NCI-H128 (cell line): ENCODE results near the gene SLC17A7.
"Not testable (repeated sequence)": the region's sequence is repeated elsewhere in the genome, so short reads cannot be mapped to it uniquely, and the experiment has no call there.

Source experiments
- DNase-seq: peaks from one replicate; lab custom pipeline; 2025; ENCODE audit not compliant: unreplicated experiment; lab: John Stamatoyannopoulos, UW

The SLC17A7 gene

DNA sequence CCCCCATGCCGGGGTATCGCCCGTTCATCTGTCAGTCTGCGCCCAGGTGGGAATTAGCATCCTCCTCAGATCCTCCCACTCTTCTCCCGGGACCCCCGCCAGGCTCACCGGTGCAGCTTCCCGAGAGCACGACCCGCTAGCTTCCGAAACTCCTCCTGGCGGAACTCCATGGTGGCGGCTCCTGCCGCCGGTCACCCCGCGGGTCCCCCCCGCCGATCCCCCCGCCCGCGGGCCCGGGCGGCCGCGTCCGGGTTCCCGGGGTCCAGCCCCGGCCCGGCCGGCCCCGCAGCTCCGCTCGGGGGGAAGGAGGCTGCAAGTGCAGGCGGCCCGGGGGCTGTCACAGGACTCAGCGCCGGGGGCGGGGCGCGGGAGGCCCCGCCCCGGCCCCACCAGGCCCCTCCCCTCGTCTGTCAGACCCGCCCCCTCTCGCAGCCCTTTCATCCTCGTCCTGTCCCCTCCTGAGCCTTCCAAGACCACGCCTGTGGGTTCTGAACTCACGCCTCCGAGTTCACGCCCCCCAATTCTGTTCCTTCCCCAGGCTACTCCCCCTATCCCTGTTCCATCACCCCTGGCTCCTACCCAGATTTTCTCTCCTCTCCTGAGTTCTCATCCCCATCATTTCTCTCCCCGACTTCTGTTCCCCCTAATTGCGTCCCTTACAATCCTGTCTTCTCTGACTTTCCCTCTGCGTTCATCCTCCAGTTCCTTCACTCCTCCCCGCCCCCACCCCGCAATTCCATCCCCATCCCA lies at the start of gene SLC17A7:
Gene SLC17A7 (minus strand): TSS at position 318 of the 750 bp plus-strand sequence. CDS start 148 bp downstream, at position 170.
- peak; percentile 11 for DNase-seq

DNA sequence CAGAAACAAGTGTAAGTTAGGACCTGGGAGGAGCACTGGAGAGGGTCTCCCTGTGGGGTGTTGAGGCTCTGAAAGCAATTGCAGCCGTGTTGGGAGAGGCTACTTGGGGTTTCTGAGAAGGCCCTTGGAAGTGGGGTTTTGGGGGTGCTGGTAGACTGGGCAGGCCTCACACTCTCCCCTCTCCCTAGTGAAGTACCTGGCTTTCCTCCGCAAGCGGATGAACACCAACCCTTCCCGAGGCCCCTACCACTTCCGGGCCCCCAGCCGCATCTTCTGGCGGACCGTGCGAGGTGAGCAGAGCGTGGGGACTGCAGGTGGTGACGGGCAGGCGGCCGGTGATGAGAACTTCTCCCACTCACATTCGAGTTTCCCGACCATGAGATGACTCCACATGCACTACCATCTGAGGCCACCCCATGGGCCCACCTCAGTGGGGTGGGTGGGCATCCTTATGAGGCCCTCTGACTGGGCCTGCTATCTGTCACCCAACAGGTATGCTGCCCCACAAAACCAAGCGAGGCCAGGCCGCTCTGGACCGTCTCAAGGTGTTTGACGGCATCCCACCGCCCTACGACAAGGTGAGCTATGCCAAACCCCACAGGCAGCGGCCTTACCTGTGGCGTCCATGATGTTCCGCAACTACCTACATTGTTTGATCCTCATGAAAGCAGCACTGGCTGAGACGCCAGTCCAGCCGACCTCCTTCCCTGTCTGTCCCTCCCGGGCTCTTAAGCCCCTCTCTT lies 49.1 kb upstream of the SLC17A7 start:
- DNase-seq, result no peak

DNA sequence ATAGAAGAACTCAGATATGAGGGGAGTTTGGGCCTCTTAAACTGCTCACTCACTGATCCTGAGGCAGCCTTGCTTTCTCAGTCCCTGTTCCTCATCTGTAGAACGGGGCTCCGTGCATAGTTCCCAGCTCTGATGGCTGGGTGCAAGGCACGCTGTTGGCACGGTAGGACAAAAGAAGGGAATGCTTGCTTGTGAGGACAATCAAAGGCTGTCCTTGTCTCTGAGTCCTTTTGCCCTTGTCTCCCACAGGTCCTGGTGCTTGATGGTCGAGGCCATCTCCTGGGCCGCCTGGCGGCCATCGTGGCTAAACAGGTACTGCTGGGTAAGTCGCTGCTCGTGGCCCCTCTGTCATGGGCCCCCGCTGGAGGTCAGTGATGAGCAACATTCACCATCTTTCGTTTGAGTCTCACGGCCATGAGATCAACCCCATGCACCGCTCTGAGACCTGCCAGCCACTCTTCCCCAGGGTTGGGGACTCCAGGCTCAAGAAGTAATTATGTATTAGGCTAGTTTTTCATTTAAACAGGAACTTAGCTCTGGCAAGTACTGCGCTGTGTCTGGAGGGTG lies 48.4 kb upstream of the SLC17A7 start:
- DNase-seq, result no peak

DNA sequence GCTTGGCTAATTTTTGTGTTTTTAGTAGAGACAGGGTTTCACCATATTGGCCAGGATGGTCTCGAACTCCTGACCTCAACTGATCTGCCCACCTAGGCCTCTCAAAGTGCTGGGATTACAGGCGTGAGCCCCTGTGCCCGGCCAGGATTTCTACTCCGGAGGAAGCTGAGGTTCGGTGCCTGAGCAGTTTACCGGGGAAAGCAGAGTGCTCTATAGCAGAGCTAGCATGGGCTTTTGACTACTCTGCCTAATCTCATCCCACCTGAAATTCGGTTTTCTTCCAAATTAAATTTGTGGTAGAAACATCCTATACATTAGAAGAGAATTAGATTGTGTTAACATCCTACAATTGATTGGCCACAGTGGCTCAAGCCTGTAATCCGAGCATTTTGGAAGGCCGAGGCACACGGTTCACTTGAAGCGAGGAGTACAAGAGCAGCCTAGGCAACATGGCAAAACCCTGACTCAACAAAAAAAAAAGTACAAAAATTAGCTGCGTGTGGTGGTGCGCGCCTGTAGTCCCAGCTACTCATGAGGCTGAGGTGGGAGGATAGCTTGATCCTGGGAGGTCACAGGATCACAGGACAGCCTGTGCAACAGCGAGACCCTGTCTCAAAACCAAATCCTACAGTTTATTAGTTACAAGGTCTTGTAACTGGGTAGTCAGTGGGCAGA lies 47.7 kb upstream of the SLC17A7 start:
- no peak for DNase-seq

DNA sequence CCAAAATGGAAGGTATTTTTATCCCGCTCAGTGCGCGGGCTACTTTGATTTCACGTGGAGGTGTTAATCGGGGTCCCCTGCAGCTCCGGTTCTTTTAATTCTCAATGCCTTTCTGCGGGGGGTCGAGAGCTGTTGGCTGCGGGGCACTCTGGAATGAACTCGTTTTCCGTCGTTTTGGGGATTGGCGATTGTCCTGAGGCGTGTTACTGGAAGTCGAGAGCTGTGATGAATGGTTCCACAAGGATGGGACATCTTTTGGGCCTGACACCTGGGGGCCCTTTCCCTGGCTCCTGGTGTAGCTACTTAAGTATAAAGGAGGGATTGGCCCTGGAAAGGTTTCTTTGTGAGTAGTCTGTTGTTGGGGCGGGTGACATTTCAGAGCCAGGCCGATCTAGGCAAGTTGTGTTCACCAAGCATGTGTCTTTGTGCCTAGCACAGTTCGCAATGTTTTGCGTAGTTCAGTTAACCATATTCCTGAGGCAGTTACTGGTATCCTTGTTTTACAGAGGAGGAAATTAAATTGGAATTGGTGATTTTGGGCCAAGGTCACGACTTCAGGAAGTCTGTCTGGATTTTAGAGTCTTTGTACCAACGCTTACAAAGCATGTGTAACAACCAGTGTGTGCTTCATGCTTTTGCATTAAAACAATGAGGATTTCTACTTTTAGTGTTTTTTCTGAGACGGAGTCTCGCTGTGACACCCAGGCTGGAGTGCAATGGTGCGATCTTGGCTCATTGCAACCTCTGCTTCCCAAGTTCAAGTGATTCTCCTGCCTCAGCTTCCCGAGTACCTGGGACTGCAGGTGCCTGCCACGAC lies 46.9 kb upstream of the SLC17A7 start:
- DNase-seq, result no peak

DNA sequence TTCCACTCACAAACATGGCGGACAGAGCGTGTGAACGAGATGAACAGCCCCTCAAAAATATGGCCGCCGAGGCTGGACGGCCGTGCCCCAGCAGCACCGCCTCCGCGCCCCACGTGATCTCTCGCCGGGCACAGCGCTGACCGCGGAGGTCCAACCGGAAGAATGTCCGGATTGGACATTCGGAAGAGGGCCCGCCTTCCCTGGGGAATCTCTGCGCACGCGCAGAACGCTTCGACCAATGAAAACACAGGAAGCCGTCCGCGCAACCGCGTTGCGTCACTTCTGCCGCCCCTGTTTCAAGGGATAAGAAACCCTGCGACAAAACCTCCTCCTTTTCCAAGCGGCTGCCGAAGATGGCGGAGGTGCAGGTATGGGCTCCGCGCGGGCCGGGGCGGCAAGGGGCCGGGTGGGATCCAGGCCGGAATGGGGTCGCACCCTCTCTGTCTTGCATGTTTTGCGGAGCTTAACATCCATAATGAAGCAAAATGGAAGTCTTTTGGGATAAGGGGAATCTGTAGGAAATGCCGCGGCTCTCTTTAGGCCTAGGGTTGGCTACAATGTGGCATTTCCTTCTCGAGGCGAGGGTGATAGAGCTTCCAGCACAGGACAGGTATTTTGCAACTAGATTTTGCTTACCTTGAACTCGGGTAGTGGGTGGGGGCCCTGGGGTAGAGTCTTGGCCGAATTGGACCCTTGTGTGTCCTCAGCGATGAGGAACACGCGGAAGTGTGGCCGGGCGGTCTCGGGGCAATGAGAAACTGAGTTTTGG lies 46.1 kb upstream of the SLC17A7 start, which contains the start of gene RPL13A:
Gene RPL13A (plus strand): TSS at position 332 of the 769 bp plus-strand sequence. CDS start 22 bp downstream, at position 354.
- DNase-seq, result peak; percentile 99

DNA sequence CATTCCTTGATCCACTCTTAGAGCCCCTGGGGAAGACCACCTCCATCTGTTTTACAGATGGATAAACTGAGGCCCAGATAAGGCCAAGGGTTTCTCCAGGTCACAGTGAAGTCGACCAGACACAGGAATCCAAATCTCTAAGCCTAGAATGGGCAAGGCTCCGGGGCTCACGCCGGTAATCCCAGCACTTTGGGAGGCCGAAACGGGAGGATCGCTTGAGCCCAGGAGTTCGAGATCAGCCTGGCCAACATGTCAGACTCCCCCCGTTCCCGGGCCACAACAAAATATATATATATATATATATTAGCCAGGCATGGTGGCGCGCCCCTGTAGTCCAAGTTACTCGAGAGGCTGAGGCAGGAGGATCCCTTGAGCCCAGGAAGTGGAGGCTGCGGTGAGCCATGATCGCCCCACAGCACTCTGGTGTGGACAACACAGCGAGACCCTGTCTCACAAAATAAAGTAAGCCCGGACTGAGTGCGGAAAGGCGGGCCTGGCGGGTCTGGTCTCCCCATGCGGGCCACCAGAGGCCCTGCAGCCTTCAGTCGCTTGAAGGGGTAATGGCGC lies 45.5 kb upstream of the SLC17A7 start:
- DNase-seq, result no peak

DNA sequence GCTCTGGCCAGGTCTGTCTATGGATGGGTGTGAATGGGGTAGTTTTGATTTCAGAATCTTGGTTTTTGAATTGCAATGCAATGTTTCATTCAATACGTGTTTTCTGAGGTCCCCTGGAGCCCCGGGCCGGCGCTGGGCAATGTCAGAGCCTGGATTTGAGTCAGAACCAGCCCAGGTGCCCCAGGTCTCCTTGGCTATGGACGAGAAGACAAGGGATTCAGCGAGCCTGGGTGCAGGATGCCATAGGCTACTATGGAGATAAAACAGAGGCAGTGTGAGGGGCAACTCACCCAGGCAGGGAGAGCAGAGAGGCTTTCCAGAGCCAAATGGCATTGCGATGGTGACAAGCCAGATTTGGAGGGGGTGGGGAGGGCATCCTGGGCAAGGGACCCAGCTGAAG lies 44.9 kb upstream of the SLC17A7 start:
- DNase-seq, result no peak

DNA sequence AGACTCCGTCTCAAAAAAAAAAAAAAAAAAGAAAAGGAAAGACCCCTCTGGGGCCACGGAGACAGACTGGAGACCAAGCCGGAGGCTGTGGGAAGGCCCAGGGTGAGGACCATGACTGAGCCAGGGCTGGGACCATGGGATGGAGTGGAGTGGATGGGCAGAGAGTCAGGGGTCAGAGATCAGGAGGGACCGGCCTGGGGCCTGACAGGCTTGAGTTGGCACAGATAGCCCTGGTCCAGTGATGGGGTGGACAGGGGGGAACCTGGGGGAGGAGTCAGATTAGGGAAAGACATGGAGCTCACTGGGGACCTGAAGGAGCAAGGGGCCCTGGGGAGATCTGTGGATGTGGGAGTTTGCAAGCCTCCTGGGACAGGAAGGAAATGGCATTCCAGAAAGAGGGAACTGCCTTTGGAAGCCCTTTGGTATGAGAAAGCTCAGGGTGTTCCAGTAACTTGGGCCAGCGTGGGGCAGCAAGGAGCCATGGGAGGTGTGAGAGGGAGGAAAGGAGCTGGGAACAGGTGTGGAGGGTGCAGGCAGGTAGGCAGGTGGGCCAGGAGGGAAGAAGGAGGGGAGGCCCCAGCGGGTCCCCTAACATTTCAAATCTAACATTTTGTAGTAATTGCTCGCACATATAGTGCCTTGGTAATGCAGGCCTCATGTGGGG lies 39.8 kb upstream of the SLC17A7 start:
- no peak for DNase-seq

DNA sequence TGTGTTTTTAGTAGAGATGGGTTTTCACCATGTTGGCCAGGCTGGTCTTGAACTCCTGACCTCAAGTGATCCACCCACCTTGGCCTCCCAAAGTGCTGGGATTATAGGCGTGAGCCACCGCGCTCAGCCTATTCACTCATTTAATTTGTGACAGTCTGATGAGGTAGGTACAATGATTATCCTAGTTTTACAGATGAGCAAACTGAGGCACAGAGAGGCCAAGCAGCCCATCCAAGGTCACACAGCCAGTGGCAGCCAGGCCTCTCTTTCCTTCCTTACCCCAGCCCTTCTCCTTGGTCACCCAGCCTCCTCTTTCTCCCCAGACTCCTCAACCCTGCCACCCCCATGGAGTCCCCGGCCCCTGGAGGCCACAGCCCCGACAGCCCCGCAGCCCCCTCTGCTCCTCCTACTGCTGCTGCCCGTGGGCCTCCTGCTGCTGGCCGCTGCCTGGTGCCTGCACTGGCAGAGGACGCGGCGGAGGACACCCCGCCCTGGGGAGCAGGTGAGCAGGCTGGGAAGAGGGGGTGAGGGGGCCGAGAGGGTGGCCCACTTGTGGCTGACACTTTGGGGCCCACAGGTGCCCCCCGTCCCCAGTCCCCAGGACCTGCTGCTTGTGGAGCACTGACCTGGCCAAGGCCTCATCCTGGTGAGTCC lies 38.8 kb upstream of the SLC17A7 start:
- no peak for DNase-seq

DNA sequence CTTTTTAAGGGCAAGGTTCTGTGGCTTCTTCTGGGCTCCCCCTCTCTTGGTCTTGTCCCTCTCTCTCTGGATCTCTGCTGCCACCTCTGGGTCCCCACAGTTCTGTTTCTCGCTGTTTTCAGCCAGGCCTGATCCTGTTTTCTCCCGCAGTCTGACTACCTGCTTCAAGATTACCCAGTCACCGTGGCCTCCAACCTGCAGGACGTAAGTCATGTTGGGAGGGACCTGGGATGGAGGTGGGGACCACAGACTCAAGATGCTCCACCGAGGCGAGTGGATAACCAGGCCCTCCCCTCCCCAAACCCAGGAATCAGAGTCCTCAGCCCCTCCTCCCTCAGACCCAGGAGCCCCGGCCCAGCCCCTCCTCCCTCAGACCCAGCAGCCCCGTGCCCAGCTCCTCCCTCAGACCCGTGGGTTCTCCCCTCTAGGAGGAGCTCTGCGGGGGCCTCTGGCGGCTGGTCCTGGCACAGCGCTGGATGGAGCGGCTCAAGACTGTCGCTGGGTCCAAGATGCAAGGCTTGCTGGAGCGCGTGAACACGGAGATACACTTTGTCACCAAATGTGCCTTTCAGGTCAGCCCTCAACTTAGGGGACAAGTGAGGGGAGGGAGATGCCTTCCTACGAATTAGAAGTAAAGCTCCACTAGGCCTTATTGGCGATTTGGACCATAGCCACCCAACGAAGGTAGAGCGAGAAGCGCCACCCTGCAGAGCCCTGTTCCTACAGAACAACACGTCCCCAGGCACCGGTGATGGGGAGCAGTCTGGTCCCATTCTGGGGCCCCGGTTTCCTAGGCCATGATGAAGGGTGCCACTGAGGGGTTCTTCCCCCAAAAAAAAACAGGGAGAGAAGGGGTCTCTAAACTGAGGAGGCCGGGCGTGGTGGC lies 34.9 kb upstream of the SLC17A7 start:
- no peak for DNase-seq

DNA sequence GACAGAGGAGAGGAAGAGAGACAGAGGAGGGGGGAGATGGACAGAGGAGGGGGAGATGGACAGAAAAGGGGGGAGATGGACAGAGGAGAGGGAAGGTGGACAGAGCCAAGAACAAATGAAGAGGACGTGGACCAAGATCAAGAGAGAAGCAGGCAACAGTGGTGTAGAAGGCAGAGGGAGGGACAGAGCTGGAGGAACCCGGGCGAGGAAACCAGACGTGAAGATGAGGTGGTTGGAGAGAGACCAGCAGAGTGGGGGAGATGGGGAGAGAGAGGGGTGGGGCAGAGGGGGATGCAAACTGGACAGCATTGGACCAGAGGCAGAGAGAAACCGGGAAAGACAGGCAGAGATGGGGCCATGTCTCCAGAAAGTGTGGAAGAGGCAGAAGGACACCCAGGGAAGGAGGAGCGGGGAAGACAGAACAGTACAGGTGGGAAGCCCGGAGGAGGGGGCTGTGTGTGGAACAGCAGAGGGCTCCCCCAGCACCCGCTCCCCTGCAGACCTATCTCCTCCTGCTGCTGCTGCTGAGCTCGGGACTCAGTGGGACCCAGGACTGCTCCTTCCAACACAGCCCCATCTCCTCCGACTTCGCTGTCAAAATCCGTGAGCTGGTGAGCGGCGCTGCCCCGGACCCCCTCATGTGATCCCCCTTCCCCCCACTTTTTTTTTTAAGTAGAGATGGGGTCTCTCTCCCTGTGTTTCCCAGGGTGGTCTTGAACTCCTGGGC lies 34.0 kb upstream of the SLC17A7 start:
- DNase-seq, result no peak

DNA sequence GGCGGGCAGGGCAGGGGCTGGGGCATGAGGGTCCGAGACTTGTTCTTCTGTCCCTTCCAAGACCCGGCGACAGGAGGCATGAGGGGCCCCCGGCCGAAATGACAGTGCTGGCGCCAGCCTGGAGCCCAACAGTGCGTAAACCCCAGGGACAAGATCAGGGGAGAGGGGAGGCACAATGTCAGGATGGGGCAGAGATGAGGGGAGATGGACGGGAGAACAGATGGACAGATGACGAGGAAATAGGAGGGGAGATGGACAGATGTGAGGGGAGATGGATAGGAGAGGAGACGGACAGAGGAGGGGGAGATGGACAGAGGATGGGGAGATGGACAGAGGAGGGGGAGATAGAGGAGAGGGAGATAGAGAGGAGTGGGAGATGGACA lies 33.2 kb upstream of the SLC17A7 start:
- no peak for DNase-seq

DNA sequence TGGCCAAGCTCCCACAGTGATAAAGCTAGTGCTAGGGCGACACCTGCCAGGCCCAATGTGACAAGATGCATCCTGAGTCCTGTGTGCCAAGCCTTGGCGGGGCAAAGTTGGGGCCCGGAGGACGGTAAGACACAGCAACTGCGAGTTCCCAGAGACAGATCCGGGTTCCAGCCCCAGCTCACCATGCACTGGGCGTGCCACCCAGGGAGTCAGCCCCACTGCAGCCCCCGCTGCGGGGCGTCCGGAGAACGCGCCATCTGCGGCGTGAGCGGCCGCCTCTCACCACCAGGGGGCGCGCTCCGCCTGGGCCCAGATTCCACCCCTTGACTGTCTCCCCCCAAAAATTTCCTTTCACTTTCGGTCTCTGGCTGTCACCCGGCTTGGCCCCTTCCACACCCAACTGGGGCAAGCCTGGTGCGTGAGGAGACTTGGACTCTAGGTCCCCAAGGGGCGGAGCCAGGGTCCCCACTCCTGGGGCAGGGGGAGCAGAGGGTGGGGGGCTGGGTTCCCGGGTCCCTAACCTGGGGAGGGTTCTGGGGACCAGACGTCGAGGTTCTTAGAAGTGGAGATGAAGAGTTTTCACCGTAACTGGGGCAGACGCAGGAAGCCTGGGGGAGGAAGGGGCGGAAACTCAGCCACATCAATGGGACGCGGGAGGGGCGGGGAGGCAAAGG lies 32.7 kb upstream of the SLC17A7 start, which contains the start of gene FLT3LG:
Gene FLT3LG (plus strand): TSS at position 348 of the 674 bp plus-strand sequence. CDS start 425 bp downstream, outside the sequence.
- DNase-seq, result no peak

DNA sequence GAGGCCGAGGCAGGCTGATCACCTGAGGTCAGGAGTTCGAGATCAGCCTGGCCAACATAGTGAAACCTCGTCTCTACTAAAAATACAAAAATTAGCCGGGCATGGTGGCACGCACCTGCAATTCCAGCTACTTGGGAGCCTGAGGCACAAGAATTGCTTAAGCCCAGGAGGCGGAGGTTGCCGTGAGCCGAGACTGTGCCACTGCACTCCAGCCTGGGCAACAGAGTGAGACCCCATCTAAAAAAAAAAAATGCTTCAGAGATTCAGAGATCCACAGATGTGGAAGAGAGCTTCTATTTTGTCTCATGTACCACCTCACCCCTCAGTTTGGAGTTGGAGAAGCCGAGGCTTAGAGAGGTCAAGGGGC lies 32.2 kb upstream of the SLC17A7 start:
- DNase-seq, result not testable (repeated sequence)

DNA sequence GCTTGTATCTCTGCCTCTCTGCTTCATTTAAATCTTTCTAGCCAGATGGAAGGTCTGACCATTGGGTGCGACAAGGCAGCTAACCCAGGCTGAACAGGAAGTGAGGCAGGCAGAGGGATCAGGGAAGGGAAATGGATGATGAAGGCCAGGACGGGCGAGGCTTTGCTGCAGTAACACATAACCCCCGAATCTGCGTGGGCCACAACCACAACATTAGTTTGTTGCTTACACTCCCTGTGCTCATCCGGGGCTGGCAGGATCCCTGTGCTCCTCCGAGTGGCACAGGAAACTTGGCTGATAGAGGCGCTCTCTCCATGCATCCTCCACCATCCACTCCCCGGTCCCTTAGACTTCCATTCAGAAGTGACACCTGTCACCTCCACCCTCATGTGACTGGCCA lies 31.6 kb upstream of the SLC17A7 start:
- no peak for DNase-seq
